PC-9 (cell line): Measurements from ENCODE around the gene RFPL4AL1.

Experiments
- CTCF ChIP-seq: fragments of 200-600 bp; sonication (generic); conservative IDR thresholded peaks from 2 replicates; pipeline ENCODE4 v1.6.1; 2017; ENCODE audit warnings: mixed run types, antibody characterized with exemption, mild to moderate bottlenecking, moderate library complexity
- EZH2 ChIP-seq: fragments of 200-600 bp; sonication (generic); IDR thresholded peaks from 2 replicates; pipeline ENCODE4 v1.8.0; 2017; ENCODE audit warnings: antibody characterized with exemption, low read depth

- TF ChIP-seq CTCF (no peak), EZH2 (no peak)
These were observed 12.2 kb downstream of the RFPL4AL1 start for GRCh38 chr19:55781112-55781511.
